NB4 (cell line): Measurements from ENCODE around the gene PTPRG.

ENCODE experiments used
- CTCF ChIP-seq: IDR thresholded peaks from one replicate; pipeline ENCODE4 v1.5.1; 2012; ENCODE audit warnings: low read depth, low read length
- MAX ChIP-seq: IDR thresholded peaks from 2 replicates; pipeline ENCODE4 v1.6.1; 2011; ENCODE audit warnings: low read depth, low read length
- POLR2A ChIP-seq: IDR thresholded peaks from 2 replicates; pipeline ENCODE4 v1.6.1; 2011; ENCODE audit warnings: mild to moderate bottlenecking; ENCODE audit not compliant: insufficient read length; ENCODE audit errors: extremely low read depth

GRCh38 chr3:62180514-62180913, 619.1 kb downstream of the PTPRG start:
- TF ChIP-seq POLR2A (no peak), CTCF (no peak), MAX (no peak)
